Hepatocyte (in vitro differentiated cells): Measurements from ENCODE around the gene UBTD2.

Source experiments
- CTCF ChIP-seq: fragments of 200-600 bp; sonication (generic); IDR thresholded peaks from 2 replicates; pipeline ENCODE4 v1.5.1; 2016; ENCODE audit warnings: antibody characterized with exemption, mild to moderate bottlenecking; ENCODE audit not compliant: poor library complexity
- EZH2phosphoT487 ChIP-seq: fragments of 200-600 bp; sonication (generic); IDR thresholded peaks from one replicate; pipeline ENCODE4 v1.6.1; 2018; ENCODE audit warnings: antibody characterized with exemption, mild to moderate bottlenecking, low read depth, moderate library complexity; ENCODE audit not compliant: unreplicated experiment, severe bottlenecking

- no peak for TF ChIP-seq CTCF
- TF ChIP-seq EZH2phosphoT487 = no peak
Measured at GRCh38 chr5:172187118-172188032, 96.2 kb downstream of the UBTD2 start.
